IPS DF 4.7 (cell line): ENCODE data around the gene RTN1.
A peak's percentile ranks its signal among the peaks of the same experiment; 100 is the strongest.

Experiments used
- DNase-seq: peaks from one replicate; pipeline ENCODE4 v3.0.0-alpha.2; 2013; ENCODE audit warnings: low spot score; ENCODE audit errors: extremely low read depth

Gene RTN1

GRCh38 chr14:59633486-59633885 is 237.1 kb downstream of the RTN1 start:
- no peak for DNase-seq

GRCh38 chr14:59632381-59632780 is 238.2 kb downstream of the RTN1 start:
- DNase-seq = no peak

GRCh38 chr14:59631237-59631636 is 239.3 kb downstream of the RTN1 start:
- peak; percentile 44 for DNase-seq

- no peak for DNase-seq
Measured at GRCh38 chr14:59630288-59630963, 240.2 kb downstream of the RTN1 start.

GRCh38 chr14:59629444-59630287 is 240.9 kb downstream of the RTN1 start:
- no peak for DNase-seq

- no peak for DNase-seq
Measured at GRCh38 chr14:59627011-59627520, 243.5 kb downstream of the RTN1 start.

- DNase-seq = no peak
Measured at GRCh38 chr14:59622631-59623030, 247.9 kb downstream of the RTN1 start.

GRCh38 chr14:59619061-59619460 is 251.5 kb downstream of the RTN1 start:
- DNase-seq = no peak

GRCh38 chr14:59601056-59601455 is 269.5 kb downstream of the RTN1 start:
- DNase-seq = no peak

- DNase-seq = no peak
Measured at GRCh38 chr14:59600211-59600945, 270.2 kb downstream of the RTN1 start.

- DNase-seq = no peak
Measured at GRCh38 chr14:59595071-59595470, 275.5 kb downstream of the RTN1 start.

GRCh38 chr14:59591641-59592370 is 278.8 kb downstream of the RTN1 start:
- DNase-seq = no peak

- DNase-seq = no peak
Measured at GRCh38 chr14:59588101-59588500, 282.5 kb downstream of the RTN1 start.

- no peak for DNase-seq
Measured at GRCh38 chr14:59585891-59586554, 284.6 kb downstream of the RTN1 start.

GRCh38 chr14:59583755-59584154 is 286.8 kb downstream of the RTN1 start:
- no peak for DNase-seq

- no peak for DNase-seq
Measured at GRCh38 chr14:59582845-59583509, 287.6 kb downstream of the RTN1 start.

- DNase-seq = no peak
Measured at GRCh38 chr14:59582161-59582560, 288.4 kb downstream of the RTN1 start.

GRCh38 chr14:59580911-59581310 is 289.7 kb downstream of the RTN1 start:
- no peak for DNase-seq

GRCh38 chr14:59576332-59577294 is 294.0 kb downstream of the RTN1 start, which contains the start of gene CCDC175:
CCDC175 (minus strand) TSS chr14:59576812; CDS start chr14:59576775, 37 bp downstream.
- DNase-seq = peak; percentile 69
